Kidney (tissue), 14 donors: Measurements from ENCODE around the gene BMP7. TPM values are rescaled to one million over a fixed set of nuclear protein-coding genes. Genes with fewer than 3 reads are reported as not detected.

Experiments used
- DNase-seq, 5 donors: peaks; one replicate each; pipeline ENCODE4 v3.0.0-alpha.2; 2013 to 2020
- FAIRE-seq: peaks from 2 replicates; lab custom pipeline; 2012; peaks lifted over from hg19 to GRCh38; lab: Jason Lieb, UNC
- H3K27ac ChIP-seq, 2 donors: one replicate each; pipeline ENCODE4 v1.7.0; 2013; ENCODE audit warnings: low read depth in 2 of 2, low read length in 2 of 2, inconsistent platforms in 1 of 2
- H3K27me3 ChIP-seq: one replicate; pipeline ENCODE4 v1.7.1; 2013; ENCODE audit warnings: low read length, inconsistent platforms; ENCODE audit not compliant: control insufficient read depth, insufficient read depth
- H3K36me3 ChIP-seq, 3 donors: one replicate each; pipeline versions ENCODE4 v1.7.0 to v1.7.1; 2013; ENCODE audit warnings: low read length in 3 of 3, control low read depth in 1 of 3, inconsistent platforms in 1 of 3; ENCODE audit not compliant: insufficient read depth in 3 of 3, control insufficient read depth in 2 of 3
- H3K4me1 ChIP-seq, 3 donors: one replicate each; pipeline versions ENCODE4 v1.7.0 to v1.7.1; 2013; ENCODE audit warnings: low read length in 3 of 3, inconsistent platforms in 1 of 3, low read depth in 1 of 3; ENCODE audit not compliant: control insufficient read depth in 2 of 3, insufficient read depth in 2 of 3
- H3K4me3 ChIP-seq, 3 donors: one replicate each; pipeline versions ENCODE4 v1.7.0 to v1.8.1; 2013; ENCODE audit warnings: low read length in 3 of 3, control low read depth in 1 of 3, inconsistent platforms in 1 of 3
- H3K9ac ChIP-seq, 3 donors: one replicate each; pipeline versions ENCODE4 v1.7.0 to v1.7.1; 2013; ENCODE audit warnings: low read length in 3 of 3, control low read depth in 1 of 3, inconsistent platforms in 1 of 3
- H3K9me3 ChIP-seq, 3 donors: one replicate each; pipeline versions ENCODE4 v1.7.0 to v1.7.1; 2013; ENCODE audit warnings: low read length in 3 of 3, control low read depth in 1 of 3, inconsistent platforms in 1 of 3; ENCODE audit not compliant: control insufficient read depth in 2 of 3, insufficient read depth in 1 of 3
- intact Hi-C: fragments of 100-400 bp; cut with DNase I; formaldehyde crosslinking; loops from one replicate; pipeline ENCODE4 v1.11.1; 2022
- polyA plus RNA-seq: library from polyadenylated mRNA; stranded (reverse); fragments of 350-450 nt; fragmentation: Illumina TruSeq; extraction: RNeasy Lipid Tissue Mini Kit (QIAGEN cat#74804); gene quantifications from one replicate; pipeline ENCODE4 v1.2.3, GENCODE V29; 2014; ENCODE audit warnings: low read depth, low replicate concordance; ENCODE audit not compliant: insufficient read depth
- total RNA-seq: library from RNA; stranded (reverse); fragmentation: NEBNext Ultra II Directional; extraction: Animal tissue kit (Norgen Biotek cat#: 25700); gene quantifications from one replicate; pipeline ENCODE4 v1.2.1, GENCODE V29; 2021
- TF ChIP-seq, protein P1 (sequence below): IDR thresholded peaks from 3 replicates; pipeline ENCODE4 v1.5.1; 2012; ENCODE audit warnings: mild to moderate bottlenecking, moderate library complexity, borderline replicate concordance; ENCODE audit not compliant: insufficient read depth; ENCODE audit errors: extremely low read depth
- donor health status: control.
- donor health status: control.
- donor health status: control.
- donor health status: control.
- donor health status: control.
- donor health status: DM: yes; HTN: yes; CAD: no.
- donor health status: Normal renal cell carcinoma (clear cell type).

Gene BMP7
- total and polyA plus RNA-seq, 2 donors from 2014 or later = 1.6 to 11.3 TPM

GRCh38 chr20:57152557-57152956 lies 113.9 kb downstream of the BMP7 start:
- no peak for FAIRE-seq
- H3K9ac ChIP-seq = no peak overlapping the region
- no peak overlapping the region for H3K4me3 ChIP-seq
- intact Hi-C loops = no loop called here
- no peak for DNase-seq
- H3K36me3 ChIP-seq = no peaks in the 10 kb centered on the region
- H3K9me3 ChIP-seq = peaks cover 0 to 4% (median 0%) of the 10 kb centered on the region in 3 donors
- H3K4me1 ChIP-seq = no peaks in the 10 kb centered on the region
- no peak overlapping the region for H3K27ac ChIP-seq
- H3K27me3 ChIP-seq = no peaks in the 10 kb centered on the region
- TF ChIP-seq, protein P1, sequence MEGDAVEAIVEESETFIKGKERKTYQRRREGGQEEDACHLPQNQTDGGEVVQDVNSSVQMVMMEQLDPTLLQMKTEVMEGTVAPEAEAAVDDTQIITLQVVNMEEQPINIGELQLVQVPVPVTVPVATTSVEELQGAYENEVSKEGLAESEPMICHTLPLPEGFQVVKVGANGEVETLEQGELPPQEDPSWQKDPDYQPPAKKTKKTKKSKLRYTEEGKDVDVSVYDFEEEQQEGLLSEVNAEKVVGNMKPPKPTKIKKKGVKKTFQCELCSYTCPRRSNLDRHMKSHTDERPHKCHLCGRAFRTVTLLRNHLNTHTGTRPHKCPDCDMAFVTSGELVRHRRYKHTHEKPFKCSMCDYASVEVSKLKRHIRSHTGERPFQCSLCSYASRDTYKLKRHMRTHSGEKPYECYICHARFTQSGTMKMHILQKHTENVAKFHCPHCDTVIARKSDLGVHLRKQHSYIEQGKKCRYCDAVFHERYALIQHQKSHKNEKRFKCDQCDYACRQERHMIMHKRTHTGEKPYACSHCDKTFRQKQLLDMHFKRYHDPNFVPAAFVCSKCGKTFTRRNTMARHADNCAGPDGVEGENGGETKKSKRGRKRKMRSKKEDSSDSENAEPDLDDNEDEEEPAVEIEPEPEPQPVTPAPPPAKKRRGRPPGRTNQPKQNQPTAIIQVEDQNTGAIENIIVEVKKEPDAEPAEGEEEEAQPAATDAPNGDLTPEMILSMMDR = no peak

DNA sequence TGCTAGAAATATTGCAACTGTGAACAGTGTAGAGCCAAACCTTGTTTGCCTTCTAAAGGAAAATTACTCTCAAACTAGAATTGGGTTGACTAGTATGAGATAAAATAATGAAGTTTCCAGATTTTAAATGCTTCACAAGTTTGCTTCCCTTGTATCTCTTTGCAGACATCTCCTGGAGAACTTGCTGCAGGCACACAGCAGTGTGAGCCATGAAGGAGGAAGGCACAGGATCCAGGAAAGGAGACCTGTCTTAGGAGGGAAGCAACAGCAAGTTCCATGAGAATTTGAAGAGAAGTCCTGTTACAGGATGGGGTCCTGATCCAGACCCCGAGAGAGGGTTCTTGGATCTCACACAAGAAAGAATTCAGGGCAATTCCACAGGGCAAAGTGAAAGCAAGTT lies 115.9 kb downstream of the BMP7 start:
- Histone ChIP-seq H3K9ac (no peak overlapping the region), H3K27ac (no peak overlapping the region), H3K4me3 (no peak overlapping the region), H3K4me1 (no peaks in the 10 kb centered on the region), H3K9me3 (peaks cover 0 to 4% (median 0%) of the 10 kb centered on the region in 3 donors), H3K36me3 (no peaks in the 10 kb centered on the region), H3K27me3 (no peaks in the 10 kb centered on the region)
- no peak for DNase-seq
- intact Hi-C loops = no loop called here
- no peak for FAIRE-seq
- TF ChIP-seq, protein P1 = no peak

DNA sequence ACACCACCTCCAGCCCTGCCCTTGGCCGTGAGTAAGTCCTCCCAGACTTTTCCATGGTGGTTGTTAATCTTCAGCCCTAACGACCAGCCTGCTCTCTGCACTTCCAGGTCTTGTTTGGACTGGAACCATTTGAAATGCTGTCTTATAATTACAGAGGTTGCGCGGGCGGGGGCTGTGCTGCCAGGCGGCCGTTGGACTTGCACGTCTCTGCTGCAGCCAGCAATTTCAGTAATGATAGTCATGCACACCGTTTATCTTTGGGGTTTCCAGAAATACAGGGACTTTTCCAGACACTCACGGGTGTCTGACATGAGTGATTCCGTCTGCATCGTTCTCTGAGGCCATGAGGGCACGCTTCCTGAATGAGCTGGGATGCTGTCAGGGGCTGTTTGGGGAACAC lies 118.2 kb downstream of the BMP7 start:
- H3K9ac ChIP-seq = no peak overlapping the region
- no peak overlapping the region for H3K4me3 ChIP-seq
- no peaks in the 10 kb centered on the region for H3K4me1 ChIP-seq
- no peak overlapping the region for H3K27ac ChIP-seq
- H3K27me3 ChIP-seq = no peaks in the 10 kb centered on the region
- peak in 3 of 5 donors; percentile 69 to 81 (median 71) for DNase-seq
- H3K36me3 ChIP-seq = no peaks in the 10 kb centered on the region
- no peak for FAIRE-seq
- no peaks in the 10 kb centered on the region for H3K9me3 ChIP-seq
- intact Hi-C loops = no loop called here
- TF ChIP-seq, protein P1 = no peak

DNA sequence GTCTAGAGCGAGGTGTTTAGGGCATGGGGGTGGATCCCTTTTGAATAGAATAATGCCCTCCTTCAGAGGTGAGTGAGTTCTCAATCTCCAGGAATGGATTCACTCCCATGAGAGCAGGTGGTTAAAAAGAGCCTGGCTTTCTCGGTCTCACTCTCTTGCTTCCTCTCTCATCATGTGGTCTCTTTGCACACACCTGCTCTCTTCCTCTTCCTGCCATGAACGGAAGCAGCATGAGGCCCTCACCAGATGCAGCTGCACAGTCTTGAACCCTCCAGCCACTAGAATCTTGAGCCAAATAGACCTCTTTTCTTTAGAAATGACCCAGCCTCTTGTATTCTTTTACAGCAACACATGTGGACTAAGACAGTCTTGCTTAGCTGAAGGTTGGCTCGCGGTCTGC lies 119.3 kb downstream of the BMP7 start:
- Histone ChIP-seq H3K27me3 (no peaks in the 10 kb centered on the region), H3K4me3 (no peak overlapping the region), H3K4me1 (no peaks in the 10 kb centered on the region), H3K27ac (no peak overlapping the region), H3K9ac (no peak overlapping the region), H3K9me3 (no peaks in the 10 kb centered on the region), H3K36me3 (no peaks in the 10 kb centered on the region)
- intact Hi-C loops = no loop called here
- FAIRE-seq (no peak), DNase-seq (no peak)
- TF ChIP-seq, protein P1 = no peak
